AG04449 (cell line): Measurements from ENCODE around the gene SLCO2B1.

ENCODE experiments used
- CTCF ChIA-PET: fragments of 350-600 bp; formaldehyde crosslinking; extraction: SDS; loops from one replicate; lab custom pipeline; 2021; ENCODE audit warnings: antibody characterized with exemption; lab: Yijun Ruan, JAX
- POLR2A ChIA-PET: fragments of 400-600, 350-600 bp; formaldehyde crosslinking; extraction: SDS; loops from one replicate; lab custom pipeline; 2020; ENCODE audit warnings: antibody characterized with exemption, inconsistent platforms; lab: Yijun Ruan, JAX
- DNase-seq: peaks from one replicate; pipeline ENCODE4 v3.0.0-alpha.2; 2010; ENCODE audit warnings: low read depth, low spot score
- H3K4me3 ChIP-seq: 2 replicates; pipeline ENCODE4 v1.5.1; 2011; ENCODE audit warnings: low read depth, mild to moderate bottlenecking, control low read depth, low read length
- TF ChIP-seq, protein P1 (sequence below): IDR thresholded peaks from one replicate; pipeline ENCODE4 v1.5.1; 2011; ENCODE audit warnings: mild to moderate bottlenecking, moderate library complexity, low read length, control low read depth, inconsistent platforms; ENCODE audit not compliant: insufficient read depth; ENCODE audit errors: missing control alignments

The SLCO2B1 gene

DNA sequence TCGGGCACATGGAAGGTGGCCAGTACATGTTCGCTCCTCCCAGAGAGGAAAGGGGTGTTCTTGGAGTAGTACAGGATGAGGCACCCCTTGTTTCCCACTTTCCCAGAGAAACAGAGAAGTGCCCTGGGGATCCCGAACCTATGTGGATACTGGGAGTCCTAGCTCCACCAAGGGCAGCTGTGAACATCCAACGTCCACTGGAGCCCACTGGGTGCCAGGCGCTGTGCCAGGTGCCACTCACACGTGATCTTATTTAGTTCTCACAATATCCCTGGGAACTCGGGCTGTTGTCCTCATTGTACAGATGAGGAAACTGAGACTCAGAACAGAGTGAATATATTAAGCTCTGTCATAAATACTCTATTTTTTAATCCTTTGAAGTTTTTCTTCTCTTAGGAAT is 12.0 kb downstream of the SLCO2B1 start:
- ChIA-PET CTCF (interaction anchor here (1.1 to 1.7 kb wide), 4 partner anchors 21 to 130 kb away, joined by 3 to 8 read pairs (median 4); no protein-coding TSS in a partner anchor), POLR2A (no interaction called here)
- DNase-seq = no peak
- TF ChIP-seq, protein P1, sequence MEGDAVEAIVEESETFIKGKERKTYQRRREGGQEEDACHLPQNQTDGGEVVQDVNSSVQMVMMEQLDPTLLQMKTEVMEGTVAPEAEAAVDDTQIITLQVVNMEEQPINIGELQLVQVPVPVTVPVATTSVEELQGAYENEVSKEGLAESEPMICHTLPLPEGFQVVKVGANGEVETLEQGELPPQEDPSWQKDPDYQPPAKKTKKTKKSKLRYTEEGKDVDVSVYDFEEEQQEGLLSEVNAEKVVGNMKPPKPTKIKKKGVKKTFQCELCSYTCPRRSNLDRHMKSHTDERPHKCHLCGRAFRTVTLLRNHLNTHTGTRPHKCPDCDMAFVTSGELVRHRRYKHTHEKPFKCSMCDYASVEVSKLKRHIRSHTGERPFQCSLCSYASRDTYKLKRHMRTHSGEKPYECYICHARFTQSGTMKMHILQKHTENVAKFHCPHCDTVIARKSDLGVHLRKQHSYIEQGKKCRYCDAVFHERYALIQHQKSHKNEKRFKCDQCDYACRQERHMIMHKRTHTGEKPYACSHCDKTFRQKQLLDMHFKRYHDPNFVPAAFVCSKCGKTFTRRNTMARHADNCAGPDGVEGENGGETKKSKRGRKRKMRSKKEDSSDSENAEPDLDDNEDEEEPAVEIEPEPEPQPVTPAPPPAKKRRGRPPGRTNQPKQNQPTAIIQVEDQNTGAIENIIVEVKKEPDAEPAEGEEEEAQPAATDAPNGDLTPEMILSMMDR = no peak
- no peak overlapping the region for H3K4me3 ChIP-seq

DNA sequence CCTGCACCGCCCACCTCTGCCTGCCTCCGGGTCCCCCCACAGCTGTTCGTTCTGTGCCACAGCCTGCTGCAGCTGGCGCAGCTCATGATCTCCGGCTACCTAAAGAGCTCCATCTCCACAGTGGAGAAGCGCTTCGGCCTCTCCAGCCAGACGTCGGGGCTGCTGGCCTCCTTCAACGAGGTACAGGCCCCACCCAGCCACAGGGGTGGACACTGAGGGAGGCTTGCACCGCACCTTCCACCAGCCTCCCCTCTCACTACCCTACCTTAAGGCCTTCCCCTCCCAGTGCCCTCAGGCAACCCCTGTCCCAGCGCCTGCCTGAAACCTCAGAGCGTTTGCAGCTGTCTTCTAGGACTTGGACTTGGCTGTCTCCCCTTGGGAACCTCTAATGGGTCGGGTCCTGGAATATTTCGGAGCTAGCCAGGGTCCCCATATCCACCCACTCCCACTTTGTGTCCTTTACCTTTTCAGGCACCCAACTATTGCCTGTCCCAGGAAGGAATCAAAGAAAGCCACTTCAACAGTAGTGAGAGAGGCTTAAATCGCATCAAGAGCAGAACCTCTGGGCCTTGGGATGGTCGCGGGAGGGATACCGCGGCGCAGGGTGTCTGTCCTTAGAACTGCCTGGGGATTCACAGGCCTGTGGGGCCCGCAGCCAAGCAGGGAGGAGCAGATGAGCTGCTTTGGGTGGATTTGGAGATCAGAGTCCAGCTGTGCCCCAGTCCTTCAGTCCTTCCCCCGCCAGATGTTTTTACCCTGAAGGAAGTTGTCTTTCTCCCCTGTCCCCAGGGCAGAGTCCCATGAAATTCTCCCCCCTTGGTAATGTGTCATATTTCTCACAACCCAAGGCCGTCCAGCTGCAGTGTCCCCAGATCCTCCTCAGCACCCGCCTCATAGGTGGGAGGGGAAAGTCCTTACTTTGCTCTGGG is 13.3 kb downstream of the SLCO2B1 start:
- ChIA-PET CTCF (interaction anchor here (1.0 to 1.7 kb wide), 6 partner anchors 21 to 142 kb away, joined by 3 to 8 read pairs (median 4); no protein-coding TSS in a partner anchor), POLR2A (no interaction called here)
- no peak overlapping the region for H3K4me3 ChIP-seq
- no peak for DNase-seq
- TF ChIP-seq, protein P1 = no peak

DNA sequence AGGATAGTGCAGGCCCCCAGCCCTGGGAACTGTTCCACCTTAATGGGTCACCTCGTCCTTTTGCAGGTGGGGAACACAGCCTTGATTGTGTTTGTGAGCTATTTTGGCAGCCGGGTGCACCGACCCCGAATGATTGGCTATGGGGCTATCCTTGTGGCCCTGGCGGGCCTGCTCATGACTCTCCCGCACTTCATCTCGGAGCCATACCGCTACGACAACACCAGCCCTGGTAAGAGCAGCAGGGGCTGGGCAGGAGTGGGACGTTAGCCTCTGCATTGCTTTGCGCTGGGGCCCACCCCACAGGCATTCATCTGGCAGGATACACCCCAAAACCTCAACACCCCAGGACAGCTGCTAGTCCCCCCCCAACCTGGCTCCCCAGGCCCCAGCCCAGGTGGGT is 14.8 kb downstream of the SLCO2B1 start:
- TF ChIP-seq, protein P1 = no peak
- ChIA-PET CTCF (interaction anchor here (1.0 to 1.3 kb wide), 3 partner anchors 23 to 143 kb away, joined by 3 to 4 read pairs (median 3); no protein-coding TSS in a partner anchor), POLR2A (no interaction called here)
- no peak for DNase-seq
- no peak overlapping the region for H3K4me3 ChIP-seq

DNA sequence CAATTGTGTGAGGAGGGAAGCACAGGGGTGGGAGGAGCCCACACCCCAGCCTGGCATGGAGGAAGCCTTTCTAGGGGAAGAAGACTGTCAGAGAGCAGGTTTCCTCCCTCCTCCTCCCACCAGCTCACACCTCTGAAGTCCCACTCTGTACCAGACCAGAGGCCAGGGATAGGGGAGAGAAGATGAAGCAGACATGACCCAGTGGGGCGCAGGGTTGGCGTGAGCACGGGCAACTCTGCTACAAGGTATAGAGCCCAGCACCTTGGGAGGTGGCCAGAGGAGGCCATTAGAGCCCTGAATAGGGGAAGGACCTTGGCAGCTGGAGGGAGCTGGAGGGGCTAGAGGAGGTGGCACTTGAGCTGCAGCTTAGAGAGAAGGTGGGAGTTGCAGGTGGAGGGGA is 15.9 kb downstream of the SLCO2B1 start:
- POLR2A ChIA-PET = no interaction called here
- no peak overlapping the region for H3K4me3 ChIP-seq
- TF ChIP-seq, protein P1 = no peak
- DNase-seq = no peak
- CTCF ChIA-PET = interaction anchor here (1.1 to 4.0 kb wide), 2 partner anchors 38 to 75 kb away, joined by 3 to 12 read pairs; no protein-coding TSS in a partner anchor

DNA sequence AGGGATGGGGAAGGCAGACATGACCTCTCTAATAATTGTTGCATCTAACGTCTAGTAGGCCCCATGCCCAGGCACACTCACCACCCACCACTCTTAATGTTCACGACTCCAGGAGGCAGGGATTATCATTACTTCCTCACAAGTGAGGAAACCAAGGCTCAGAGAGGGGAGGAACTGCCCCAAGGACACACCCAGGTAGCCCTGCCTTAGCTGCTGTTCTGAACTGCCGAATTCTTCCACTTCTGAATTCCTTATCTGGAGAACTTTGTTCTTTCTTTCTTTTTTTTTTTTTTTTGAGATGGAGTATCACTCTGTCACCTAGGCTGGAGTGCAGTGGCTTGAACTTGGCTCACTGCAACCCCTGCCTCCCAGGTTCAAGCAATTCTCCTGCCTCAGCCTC is 16.7 kb downstream of the SLCO2B1 start:
- ChIA-PET CTCF (interaction anchor here (1.4 to 4.0 kb wide), 2 partner anchors 37 to 238 kb away, joined by 4 to 12 read pairs; no protein-coding TSS in a partner anchor), POLR2A (no interaction called here)
- TF ChIP-seq, protein P1 = no peak
- DNase-seq = no peak
- H3K4me3 ChIP-seq = no peak overlapping the region
